ENCODE results near the gene MIGA2.

The MIGA2 gene

GRCh38 chr9:129010267-129010975, 26.0 kb upstream of the MIGA2 start:
- TF ChIP-seq, protein P1, sequence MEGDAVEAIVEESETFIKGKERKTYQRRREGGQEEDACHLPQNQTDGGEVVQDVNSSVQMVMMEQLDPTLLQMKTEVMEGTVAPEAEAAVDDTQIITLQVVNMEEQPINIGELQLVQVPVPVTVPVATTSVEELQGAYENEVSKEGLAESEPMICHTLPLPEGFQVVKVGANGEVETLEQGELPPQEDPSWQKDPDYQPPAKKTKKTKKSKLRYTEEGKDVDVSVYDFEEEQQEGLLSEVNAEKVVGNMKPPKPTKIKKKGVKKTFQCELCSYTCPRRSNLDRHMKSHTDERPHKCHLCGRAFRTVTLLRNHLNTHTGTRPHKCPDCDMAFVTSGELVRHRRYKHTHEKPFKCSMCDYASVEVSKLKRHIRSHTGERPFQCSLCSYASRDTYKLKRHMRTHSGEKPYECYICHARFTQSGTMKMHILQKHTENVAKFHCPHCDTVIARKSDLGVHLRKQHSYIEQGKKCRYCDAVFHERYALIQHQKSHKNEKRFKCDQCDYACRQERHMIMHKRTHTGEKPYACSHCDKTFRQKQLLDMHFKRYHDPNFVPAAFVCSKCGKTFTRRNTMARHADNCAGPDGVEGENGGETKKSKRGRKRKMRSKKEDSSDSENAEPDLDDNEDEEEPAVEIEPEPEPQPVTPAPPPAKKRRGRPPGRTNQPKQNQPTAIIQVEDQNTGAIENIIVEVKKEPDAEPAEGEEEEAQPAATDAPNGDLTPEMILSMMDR (IDR thresholded peaks at IDR 0.05; ENCODE audit: low read depth, low read length, missing control alignments), result no peak
- no peak overlapping the region for H3K4me3 ChIP-seq (ENCODE audit: low read depth, low read length)
- no peak for DNase-seq (ENCODE audit: low read depth)
- in situ Hi-C loops (cut with HindIII; ENCODE audit: low sequenced_read_pairs), result no loop called here

GRCh38 chr9:129011170-129011569, 25.3 kb upstream of the MIGA2 start:
- no peak for DNase-seq (ENCODE audit: low read depth)
- no peak overlapping the region for H3K4me3 ChIP-seq (ENCODE audit: low read depth, low read length)
- in situ Hi-C loops (cut with HindIII; ENCODE audit: low sequenced_read_pairs), result no loop called here
- TF ChIP-seq, protein P1 (IDR thresholded peaks at IDR 0.05; ENCODE audit: low read depth, low read length, missing control alignments), result no peak

- no peak overlapping the region for H3K4me3 ChIP-seq (ENCODE audit: low read depth, low read length)
- no peak for DNase-seq (ENCODE audit: low read depth)
- TF ChIP-seq, protein P1 (IDR thresholded peaks at IDR 0.05; ENCODE audit: low read depth, low read length, missing control alignments), result no peak
- in situ Hi-C loops (cut with HindIII; ENCODE audit: low sequenced_read_pairs), result no loop called here
Observed at GRCh38 chr9:129011761-129012181, 24.7 kb upstream of the MIGA2 start.

GRCh38 chr9:129012343-129012742, 24.1 kb upstream of the MIGA2 start:
- in situ Hi-C loops (cut with HindIII; ENCODE audit: low sequenced_read_pairs), result no loop called here
- no peak for DNase-seq (ENCODE audit: low read depth)
- no peak overlapping the region for H3K4me3 ChIP-seq (ENCODE audit: low read depth, low read length)
- TF ChIP-seq, protein P1 (IDR thresholded peaks at IDR 0.05; ENCODE audit: low read depth, low read length, missing control alignments), result no peak

DNA sequence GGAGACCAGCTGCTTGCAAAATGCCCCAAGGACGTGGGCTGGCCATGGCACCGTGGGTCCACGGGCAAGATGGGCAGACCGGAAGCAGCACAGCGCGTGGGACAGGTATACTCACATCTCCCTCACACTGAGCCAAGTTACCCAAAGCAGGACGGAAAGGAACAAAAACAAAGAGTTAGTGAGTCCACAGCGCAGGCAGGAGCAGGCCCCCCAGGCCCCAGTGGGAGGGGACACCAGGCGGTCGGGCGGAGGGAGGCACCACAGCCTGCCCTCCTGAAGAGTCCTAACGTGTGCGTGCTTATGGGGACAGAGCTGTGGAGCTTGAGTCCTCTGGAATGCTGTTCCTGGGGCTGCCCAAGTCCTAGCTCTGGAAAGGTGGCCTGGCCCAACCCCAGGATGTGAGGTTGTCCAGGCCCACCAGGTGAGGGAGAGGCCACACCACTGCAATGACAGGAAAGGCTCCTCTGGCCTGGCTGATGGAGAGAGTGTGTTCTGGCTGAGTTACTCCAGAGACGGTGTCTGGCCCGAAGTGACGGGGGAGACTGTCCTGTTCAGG, 23.5 kb upstream of the MIGA2 start:
- in situ Hi-C loops (cut with HindIII; ENCODE audit: low sequenced_read_pairs), result no loop called here
- H3K4me3 ChIP-seq (ENCODE audit: low read depth, low read length), result no peak overlapping the region
- TF ChIP-seq, protein P1 (IDR thresholded peaks at IDR 0.05; ENCODE audit: low read depth, low read length, missing control alignments), result no peak
- DNase-seq (ENCODE audit: low read depth), result no peak

GRCh38 chr9:129013674-129014073, 22.8 kb upstream of the MIGA2 start:
- TF ChIP-seq, protein P1 (IDR thresholded peaks at IDR 0.05; ENCODE audit: low read depth, low read length, missing control alignments), result no peak
- no peak overlapping the region for H3K4me3 ChIP-seq (ENCODE audit: low read depth, low read length)
- in situ Hi-C loops (cut with HindIII; ENCODE audit: low sequenced_read_pairs), result no loop called here
- no peak for DNase-seq (ENCODE audit: low read depth)

Data from astrocyte of the cerebellum (primary cell).